T-helper 1 cell (primary cell): ENCODE data around the gene TPSAB1.

Source experiments
- DNase-seq, 5 donors: peaks; one replicate each; pipeline ENCODE4 v3.0.0-alpha.2; 2012 to 2020

Gene TPSAB1

GRCh38 chr16:1288813-1289476 lies 48.4 kb downstream of the TPSAB1 start:
- DNase-seq = no peak

- no peak for DNase-seq
These were observed 49.0 kb downstream of the TPSAB1 start for GRCh38 chr16:1289477-1289866.

- DNase-seq = no peak
These were observed 49.6 kb downstream of the TPSAB1 start for GRCh38 chr16:1290063-1290501.

GRCh38 chr16:1290860-1291575 lies 50.5 kb downstream of the TPSAB1 start:
- DNase-seq = no peak

- no peak for DNase-seq
These were observed 51.1 kb downstream of the TPSAB1 start for GRCh38 chr16:1291576-1291974.
